Testis (tissue), 3 donors: Measurements from ENCODE around the gene ENTPD1. TPM values are rescaled to one million over a fixed set of nuclear protein-coding genes. Genes with fewer than 3 reads are reported as not detected.
"Not testable (repeated sequence)": the region's sequence is repeated elsewhere in the genome, so short reads cannot be mapped to it uniquely, and the experiment has no call there.

Source experiments
- DNase-seq: peaks from one replicate; pipeline ENCODE4 v3.0.0-alpha.2; 2019
- H3K27ac ChIP-seq, 2 donors: fragments of 200-600 bp; sonication (generic); one replicate each; pipeline ENCODE4 v1.5.1; 2019
- H3K27me3 ChIP-seq: fragments of 200-600 bp; sonication (generic); one replicate; pipeline ENCODE4 v1.5.1; 2019
- H3K36me3 ChIP-seq: fragments of 200-600 bp; sonication (generic); one replicate; pipeline ENCODE4 v1.5.1; 2017; ENCODE audit warnings: low read depth; ENCODE audit errors: missing control alignments
- H3K4me1 ChIP-seq: fragments of 200-600 bp; sonication (generic); one replicate; pipeline ENCODE4 v1.5.1; 2019
- H3K4me3 ChIP-seq, 2 donors: fragments of 200-600 bp; sonication (generic); one replicate each; pipeline ENCODE4 v1.5.1; 2017 to 2019
- H3K9me3 ChIP-seq: fragments of 200-600 bp; sonication (generic); one replicate; pipeline ENCODE4 v1.5.1; 2017
- POLR2A ChIP-seq: fragments of 450-650 bp; IDR thresholded peaks from one replicate; pipeline ENCODE4 v1.6.1; 2017; ENCODE audit warnings: antibody characterized with exemption, mild to moderate bottlenecking, moderate library complexity
- WGBS, 2 donors: methylation state at CpG; one replicate each; pipeline ENCODE4 v1.1.5; 2018; 5-methylcytosine and 5-hydroxymethylcytosine counted together
- intact Hi-C: fragments of 100-400 bp; cut with DNase I; formaldehyde crosslinking; loops from one replicate; pipeline ENCODE4 v1.15.1; 2023; ENCODE audit warnings: low total_unique reads
- polyA plus RNA-seq: library from polyadenylated mRNA; stranded (reverse); fragments of 350-450 nt; fragmentation: Illumina TruSeq; extraction: RNeasy Lipid Tissue Mini Kit (QIAGEN cat#74804); gene quantifications from one replicate; pipeline ENCODE4 v1.2.3, GENCODE V29; 2014; ENCODE audit warnings: low read depth, low replicate concordance; ENCODE audit not compliant: insufficient read depth
- total RNA-seq, 2 donors: library from RNA; depleted of rRNA; stranded (reverse); fragments of >200 nt; gene quantifications; one replicate each; pipeline ENCODE4 v1.2.3, GENCODE V29; 2016
- TF ChIP-seq, protein P1 (sequence below), 3 experiments: fragments of 450-650 bp in 2 of 3; fragments of 200-600 bp in 1 of 3; sonication (generic) in 1 of 3; IDR thresholded peaks; one replicate each; pipeline ENCODE4 v1.5.1; 2016 to 2019; ENCODE audit warnings: antibody characterized with exemption in 3 of 3, mild to moderate bottlenecking in 2 of 3, moderate library complexity in 1 of 3

Gene ENTPD1
- total and polyA plus RNA-seq, 3 donors from 2014 or later, result 9.8 to 12.7 (median 11.3) TPM

DNA sequence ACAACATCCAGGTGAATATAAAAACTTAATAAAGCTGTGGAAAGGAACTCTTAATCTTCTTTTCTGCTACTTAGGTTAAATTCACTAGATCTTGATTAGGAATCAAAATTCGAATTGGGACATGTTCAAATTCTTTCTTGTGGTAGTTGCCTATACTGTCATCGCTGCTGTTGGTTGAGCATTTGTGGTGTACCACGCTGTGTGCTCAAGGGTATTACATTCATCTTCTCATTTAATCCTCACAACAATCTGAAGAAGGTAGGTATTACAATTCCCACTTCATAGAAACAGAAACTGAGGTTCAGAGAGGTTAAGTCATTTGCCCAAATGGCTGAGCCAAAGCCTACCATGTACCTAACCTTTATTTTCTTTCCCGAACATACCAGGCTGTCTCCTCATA is 111.9 kb downstream of the ENTPD1 start:
- WGBS, 2 donors, result 94 to 97% methylated on average over 4 of the region's 4 CpGs
- Histone ChIP-seq H3K36me3 (no peaks in the 10 kb centered on the region), H3K9me3 (no peaks in the 10 kb centered on the region), H3K27me3 (no peaks in the 10 kb centered on the region), H3K4me3 (no peak overlapping the region), H3K27ac (no peak overlapping the region), H3K4me1 (no peaks in the 10 kb centered on the region)
- intact Hi-C loops, result loop anchor here (10.0 kb wide), 1 partner anchor 173 kb away; the partner anchor contains the start of gene TCTN3
- DNase-seq, result no peak
- TF ChIP-seq, protein P1, sequence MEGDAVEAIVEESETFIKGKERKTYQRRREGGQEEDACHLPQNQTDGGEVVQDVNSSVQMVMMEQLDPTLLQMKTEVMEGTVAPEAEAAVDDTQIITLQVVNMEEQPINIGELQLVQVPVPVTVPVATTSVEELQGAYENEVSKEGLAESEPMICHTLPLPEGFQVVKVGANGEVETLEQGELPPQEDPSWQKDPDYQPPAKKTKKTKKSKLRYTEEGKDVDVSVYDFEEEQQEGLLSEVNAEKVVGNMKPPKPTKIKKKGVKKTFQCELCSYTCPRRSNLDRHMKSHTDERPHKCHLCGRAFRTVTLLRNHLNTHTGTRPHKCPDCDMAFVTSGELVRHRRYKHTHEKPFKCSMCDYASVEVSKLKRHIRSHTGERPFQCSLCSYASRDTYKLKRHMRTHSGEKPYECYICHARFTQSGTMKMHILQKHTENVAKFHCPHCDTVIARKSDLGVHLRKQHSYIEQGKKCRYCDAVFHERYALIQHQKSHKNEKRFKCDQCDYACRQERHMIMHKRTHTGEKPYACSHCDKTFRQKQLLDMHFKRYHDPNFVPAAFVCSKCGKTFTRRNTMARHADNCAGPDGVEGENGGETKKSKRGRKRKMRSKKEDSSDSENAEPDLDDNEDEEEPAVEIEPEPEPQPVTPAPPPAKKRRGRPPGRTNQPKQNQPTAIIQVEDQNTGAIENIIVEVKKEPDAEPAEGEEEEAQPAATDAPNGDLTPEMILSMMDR (IDR thresholded peaks at IDR 0.05), result no peak
- TF ChIP-seq POLR2A, result no peak

DNA sequence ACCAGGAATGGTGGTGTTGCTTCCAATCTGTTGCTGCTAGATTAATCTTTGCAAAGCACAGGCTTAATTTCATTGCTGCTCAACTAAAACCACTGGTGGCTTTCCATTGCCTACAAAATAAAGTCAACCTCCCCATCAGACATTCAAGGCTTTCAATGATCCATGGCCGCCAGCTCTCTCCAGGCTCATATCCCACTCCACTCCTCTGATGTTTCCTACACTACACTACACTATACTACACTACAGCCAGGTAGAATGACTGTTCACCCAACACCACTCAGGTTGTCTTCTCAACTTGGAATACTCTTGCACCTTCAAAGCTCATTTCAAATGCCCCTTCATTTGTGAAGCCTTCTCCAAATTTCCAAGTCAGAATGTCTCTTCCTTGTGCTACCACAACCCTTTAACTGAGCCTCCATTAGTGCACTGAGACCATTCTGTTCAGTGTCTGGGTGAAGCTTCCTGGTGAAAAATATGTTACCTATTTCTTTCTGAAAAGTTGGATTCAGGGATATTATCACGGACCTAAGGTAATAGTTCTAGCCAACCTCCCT is 116.3 kb downstream of the ENTPD1 start:
- Histone ChIP-seq H3K9me3 (no peaks in the 10 kb centered on the region), H3K4me3 (no peak overlapping the region), H3K27ac (no peak overlapping the region), H3K27me3 (no peaks in the 10 kb centered on the region), H3K4me1 (no peaks in the 10 kb centered on the region), H3K36me3 (no peaks in the 10 kb centered on the region)
- WGBS, 2 donors, result 0 to 93% methylated on average over 2 of the region's 2 CpGs
- DNase-seq, result no peak
- no peak for TF ChIP-seq POLR2A
- TF ChIP-seq, protein P1 (IDR thresholded peaks at IDR 0.05), result no peak
- intact Hi-C loops, result no loop called here

DNA sequence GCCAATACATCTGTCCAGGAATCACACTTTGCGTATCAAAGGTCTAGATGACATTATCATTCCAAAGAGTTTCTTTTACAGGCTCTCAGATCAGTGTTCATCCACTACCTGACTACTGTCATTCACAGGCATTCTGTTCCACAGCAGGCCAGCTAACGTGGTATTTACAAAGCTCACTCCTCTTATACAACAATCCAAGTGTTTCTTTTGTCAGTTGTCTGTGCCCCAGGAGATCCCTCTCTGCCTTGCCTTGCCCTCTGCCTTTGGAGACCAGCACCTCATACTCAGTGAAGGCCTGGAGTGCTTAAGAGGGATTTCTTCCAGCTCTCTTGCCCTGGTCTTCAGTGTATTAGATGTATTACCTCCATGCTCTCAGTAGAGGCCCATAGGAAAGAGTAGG is 117.2 kb downstream of the ENTPD1 start:
- Histone ChIP-seq H3K4me3 (no peak overlapping the region), H3K36me3 (no peaks in the 10 kb centered on the region), H3K9me3 (no peaks in the 10 kb centered on the region), H3K27me3 (no peaks in the 10 kb centered on the region), H3K27ac (no peak overlapping the region), H3K4me1 (no peaks in the 10 kb centered on the region)
- TF ChIP-seq POLR2A, result no peak
- TF ChIP-seq, protein P1 (IDR thresholded peaks at IDR 0.05), result no peak
- intact Hi-C loops, result no loop called here
- no peak for DNase-seq
- WGBS, 2 donors, result 93 to 100% methylated on average over 2 of the region's 2 CpGs

DNA sequence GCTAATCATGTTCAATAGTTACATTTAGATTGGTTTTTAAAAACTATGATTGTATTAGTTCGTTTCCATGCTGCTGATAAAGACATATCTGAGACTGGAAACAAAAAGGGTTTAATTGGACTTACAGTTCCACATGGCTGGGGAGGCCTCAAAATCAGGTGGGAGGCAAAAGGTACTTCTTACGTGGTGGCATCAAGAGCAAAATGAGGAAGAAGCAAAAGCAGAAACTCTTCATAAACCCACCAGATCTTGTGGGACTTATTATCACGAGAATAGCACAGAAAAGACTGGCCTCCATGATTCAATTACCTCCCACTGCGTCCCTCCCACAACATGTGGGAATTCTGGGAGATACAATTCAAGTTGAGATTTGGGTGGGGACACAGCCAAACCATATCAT is 117.7 kb downstream of the ENTPD1 start:
- Histone ChIP-seq H3K36me3 (no peaks in the 10 kb centered on the region), H3K27me3 (no peaks in the 10 kb centered on the region), H3K4me1 (no peaks in the 10 kb centered on the region), H3K9me3 (no peaks in the 10 kb centered on the region), H3K4me3 (no peak overlapping the region), H3K27ac (no peak overlapping the region)
- 78 to 90% methylated on average over 4 of the region's 4 CpGs for WGBS, 2 donors
- no peak for DNase-seq
- TF ChIP-seq, protein P1 (IDR thresholded peaks at IDR 0.05), result no peak
- no peak for TF ChIP-seq POLR2A
- intact Hi-C loops, result no loop called here

DNA sequence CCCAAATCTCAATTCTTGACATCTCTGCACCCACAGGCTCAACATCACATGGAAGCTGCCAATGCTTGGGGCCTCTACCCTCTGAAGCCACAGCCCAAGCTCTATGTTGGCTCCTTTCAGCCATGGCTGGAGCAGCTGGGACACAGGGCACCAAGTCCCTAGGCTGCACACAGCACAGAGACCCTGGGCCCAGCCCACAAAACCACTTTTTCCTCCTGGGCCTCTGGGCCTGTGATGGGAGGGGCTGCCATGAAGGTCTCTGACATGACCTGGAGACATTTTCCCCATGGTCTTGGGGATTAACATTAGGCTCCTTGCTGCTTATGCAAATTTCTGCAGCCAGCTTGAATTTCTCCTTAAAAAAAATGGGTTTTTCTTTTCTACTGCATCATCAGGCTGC is 118.8 kb downstream of the ENTPD1 start:
- intact Hi-C loops, H3K4me1 ChIP-seq, H3K27me3 ChIP-seq, H3K27ac ChIP-seq, H3K9me3 ChIP-seq, H3K4me3 ChIP-seq, H3K36me3 ChIP-seq, DNase-seq: not testable (repeated sequence)
